GM21515 (cell line): ENCODE measurements around the gene CARHSP1.
"Not testable (repeated sequence)": the region's sequence is repeated elsewhere in the genome, so short reads cannot be mapped to it uniquely, and the experiment has no call there.

Experiments used
- ATAC-seq: cut with Tn5 transposase; IDR thresholded peaks from one replicate; pipeline ENCODE4 v1.9.1; 2021; ENCODE audit not compliant: unreplicated experiment

CARHSP1 gene

GRCh38 chr16:8893976-8894690 is 25.3 kb upstream of the CARHSP1 start:
- no peak for ATAC-seq

- no peak for ATAC-seq
Measured at GRCh38 chr16:8893426-8893825, 24.6 kb upstream of the CARHSP1 start.

- ATAC-seq = peak; percentile 27
Measured at GRCh38 chr16:8892101-8892575, 23.3 kb upstream of the CARHSP1 start.

GRCh38 chr16:8890549-8890921 is 21.7 kb upstream of the CARHSP1 start:
- ATAC-seq = no peak

- no peak for ATAC-seq
Measured at GRCh38 chr16:8889893-8890548, 21.2 kb upstream of the CARHSP1 start.

GRCh38 chr16:8888951-8889892 is 20.4 kb upstream of the CARHSP1 start:
- no peak for ATAC-seq

- ATAC-seq = no peak
Measured at GRCh38 chr16:8887952-8888560, 19.2 kb upstream of the CARHSP1 start.

GRCh38 chr16:8887431-8887765 is 18.6 kb upstream of the CARHSP1 start:
- no peak for ATAC-seq

- no peak for ATAC-seq
Measured at GRCh38 chr16:8886593-8887430, 18.0 kb upstream of the CARHSP1 start.

- no peak for ATAC-seq
Measured at GRCh38 chr16:8885674-8886592, 17.1 kb upstream of the CARHSP1 start.

GRCh38 chr16:8882725-8883377 is 14.0 kb upstream of the CARHSP1 start:
- no peak for ATAC-seq

GRCh38 chr16:8882041-8882617 is 13.3 kb upstream of the CARHSP1 start, which contains the start of gene LITAFD:
Gene LITAFD (plus strand): TSS chr16:8882351. CDS start chr16:8884356, 2,005 bp downstream.
- no peak for ATAC-seq

- no peak for ATAC-seq
Measured at GRCh38 chr16:8880839-8881510, 12.2 kb upstream of the CARHSP1 start.

GRCh38 chr16:8878523-8878911 is 9.7 kb upstream of the CARHSP1 start:
- ATAC-seq = no peak

GRCh38 chr16:8877894-8878522 is 9.2 kb upstream of the CARHSP1 start:
- ATAC-seq = no peak

- ATAC-seq = not testable (repeated sequence)
Measured at GRCh38 chr16:8875317-8875716, 6.5 kb upstream of the CARHSP1 start.

GRCh38 chr16:8874388-8874787 is 5.6 kb upstream of the CARHSP1 start:
- ATAC-seq = no peak
